OCI-LY1 (cell line): Measurements from ENCODE around the gene ZGRF1.
"Not testable (repeated sequence)": the region's sequence is repeated elsewhere in the genome, so short reads cannot be mapped to it uniquely, and the experiment has no call there.

Experiments
- H2AFZ ChIP-seq: fragments of 200-600 bp; sonication (generic), shearing (Covaris generic); 2 replicates; pipeline ENCODE4 v1.6.0; 2014; ENCODE audit warnings: antibody characterized with exemption, mild to moderate bottlenecking, low read length
- H3F3A ChIP-seq: fragments of 200-600 bp; sonication (generic), shearing (Covaris generic); 2 replicates; pipeline ENCODE4 v1.6.0; 2014; ENCODE audit warnings: mild to moderate bottlenecking, antibody characterized with exemption, low read length, moderate library complexity; ENCODE audit not compliant: insufficient read depth
- H3K27ac ChIP-seq: fragments of 200-600 bp; sonication (generic); 2 replicates; pipeline ENCODE4 v1.5.1; 2014; ENCODE audit warnings: low read length, mixed run types, mild to moderate bottlenecking, low read depth; ENCODE audit not compliant: poor library complexity, severe bottlenecking
- H3K27me3 ChIP-seq: fragments of 200-600 bp; sonication (generic); 2 replicates; pipeline ENCODE4 v1.6.0; 2014; ENCODE audit warnings: antibody characterized with exemption, mild to moderate bottlenecking, low read length, moderate library complexity; ENCODE audit not compliant: insufficient read depth
- H3K36me3 ChIP-seq: fragments of 200-600 bp; sonication (generic); 2 replicates; pipeline ENCODE4 v1.6.1; 2014; ENCODE audit warnings: mild to moderate bottlenecking, antibody characterized with exemption, low read length, moderate library complexity, mixed read lengths; ENCODE audit not compliant: insufficient read depth
- H3K4me1 ChIP-seq: fragments of 200-600 bp; sonication (generic); 2 replicates; pipeline ENCODE4 v1.5.1; 2014; ENCODE audit warnings: mild to moderate bottlenecking, low read length, moderate library complexity; ENCODE audit not compliant: insufficient read depth, severe bottlenecking
- H3K4me2 ChIP-seq: fragments of 200-600 bp; sonication (generic), shearing (Covaris generic); 2 replicates; pipeline ENCODE4 v1.6.1; 2014; ENCODE audit warnings: low read length
- H3K4me3 ChIP-seq: fragments of 200-600 bp; sonication (generic); 2 replicates; pipeline ENCODE4 v1.5.1; 2014; ENCODE audit warnings: low read length, low read depth, mild to moderate bottlenecking, mixed read lengths; ENCODE audit not compliant: poor library complexity, severe bottlenecking
- H3K79me2 ChIP-seq: fragments of 200-600 bp; shearing (Covaris generic); 2 replicates; pipeline ENCODE4 v1.6.1; 2016; ENCODE audit warnings: mixed run types, low read length, mixed read lengths; ENCODE audit not compliant: insufficient read depth
- H3K9ac ChIP-seq: fragments of 200-600 bp; sonication (generic), shearing (Covaris generic); 2 replicates; pipeline ENCODE4 v1.6.1; 2014; ENCODE audit warnings: mild to moderate bottlenecking, low read length, mixed read lengths
- H3K9me2 ChIP-seq: fragments of 200-600 bp; sonication (generic), shearing (Covaris generic); 2 replicates; pipeline ENCODE4 v1.6.1; 2014; ENCODE audit warnings: low read depth, mild to moderate bottlenecking, low read length, mixed read lengths
- H3K9me3 ChIP-seq: fragments of 200-600 bp; shearing (Covaris generic); 2 replicates; pipeline ENCODE4 v1.6.1; 2014; ENCODE audit warnings: low read length, mixed read lengths
- H4K20me1 ChIP-seq: fragments of 200-600 bp; sonication (generic), shearing (Covaris generic); 2 replicates; pipeline ENCODE4 v1.6.0; 2016; ENCODE audit warnings: mild to moderate bottlenecking, low read length; ENCODE audit not compliant: insufficient read depth
- CTCF ChIP-seq: fragments of 200-600 bp; sonication (generic), shearing (Covaris generic); IDR thresholded peaks from 2 replicates; pipeline ENCODE4 v1.5.1; 2017; ENCODE audit warnings: mild to moderate bottlenecking, antibody characterized with exemption, low read length, moderate library complexity, mixed read lengths
- EZH2 ChIP-seq: fragments of 200-600 bp; sonication (generic), shearing (Covaris generic); IDR thresholded peaks from 2 replicates; pipeline ENCODE4 v1.8.0; 2017; ENCODE audit warnings: borderline replicate concordance, mixed run types, mild to moderate bottlenecking, antibody characterized with exemption, low read length, moderate library complexity, mixed read lengths

ZGRF1 gene

DNA sequence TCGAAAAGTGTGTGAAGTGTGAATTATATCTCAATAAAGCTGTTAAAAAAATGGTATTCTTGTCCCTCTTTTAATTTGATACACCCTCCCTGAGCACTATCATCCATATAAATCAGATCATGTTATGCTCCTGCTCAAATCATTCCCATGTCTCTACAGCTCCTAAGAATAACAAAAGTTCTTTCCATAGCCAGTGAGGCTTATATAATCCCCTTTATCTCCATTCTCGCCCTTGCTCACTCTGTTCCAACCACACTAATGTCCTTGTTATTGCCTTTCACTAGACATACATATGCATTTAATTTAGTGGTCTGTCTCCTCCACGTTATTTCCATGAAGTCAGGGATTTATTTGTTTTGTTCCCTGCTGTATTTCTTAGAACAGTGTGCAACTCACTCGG, 10.5 kb downstream of the ZGRF1 start:
- H3K36me3 ChIP-seq = peaks cover 51% of the 10 kb centered on the region
- no peaks in the 10 kb centered on the region for H3K9me2 ChIP-seq
- H3K9ac ChIP-seq = no peak overlapping the region
- H3K27me3 ChIP-seq = no peaks in the 10 kb centered on the region
- no peaks in the 10 kb centered on the region for H3K79me2 ChIP-seq
- TF ChIP-seq CTCF (no peak), EZH2 (no peak)
- H2AFZ ChIP-seq = no peak overlapping the region
- H3K9me3 ChIP-seq = no peaks in the 10 kb centered on the region
- no peaks in the 10 kb centered on the region for H4K20me1 ChIP-seq
- no peak overlapping the region for H3K4me2 ChIP-seq
- no peak overlapping the region for H3K27ac ChIP-seq
- no peak overlapping the region for H3K4me3 ChIP-seq
- H3K4me1 ChIP-seq = no peaks in the 10 kb centered on the region
- H3F3A ChIP-seq = no peaks in the 10 kb centered on the region

GRCh38 chr4:112616984-112617383, 19.7 kb downstream of the ZGRF1 start:
- H3K4me2 ChIP-seq = no peak overlapping the region
- H3K27ac ChIP-seq = no peak overlapping the region
- H4K20me1 ChIP-seq = no peaks in the 10 kb centered on the region
- H3F3A ChIP-seq = no peaks in the 10 kb centered on the region
- H3K9ac ChIP-seq = no peak overlapping the region
- TF ChIP-seq CTCF = no peak
- TF ChIP-seq EZH2 = no peak
- H3K9me3 ChIP-seq = no peaks in the 10 kb centered on the region
- peaks cover 30% of the 10 kb centered on the region for H3K36me3 ChIP-seq
- H3K79me2 ChIP-seq = no peaks in the 10 kb centered on the region
- no peaks in the 10 kb centered on the region for H3K27me3 ChIP-seq
- no peak overlapping the region for H3K4me3 ChIP-seq
- no peaks in the 10 kb centered on the region for H3K9me2 ChIP-seq
- H3K4me1 ChIP-seq = no peaks in the 10 kb centered on the region
- no peak overlapping the region for H2AFZ ChIP-seq

DNA sequence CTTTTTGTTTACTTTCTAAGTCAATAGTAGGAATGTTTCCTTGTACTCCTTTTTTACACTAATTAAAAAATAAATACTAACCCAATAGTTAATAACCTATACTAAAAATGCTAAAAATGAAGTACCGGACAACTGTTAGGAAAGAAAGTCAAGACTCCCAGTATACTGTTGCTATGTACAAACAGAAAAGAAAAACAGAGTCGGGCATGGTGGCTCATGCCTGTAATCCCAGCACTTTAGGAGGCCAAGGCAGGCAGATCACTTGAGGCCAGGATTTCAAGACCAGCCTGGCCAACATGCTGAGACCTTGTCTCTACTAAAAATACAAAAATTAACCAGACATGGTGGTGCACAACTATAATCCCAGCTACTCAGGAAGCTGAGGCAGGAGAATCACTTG, 23.9 kb downstream of the ZGRF1 start:
- not testable (repeated sequence) for H3K27ac ChIP-seq, H3K4me2 ChIP-seq, H3K4me3 ChIP-seq, H4K20me1 ChIP-seq, H3K9me2 ChIP-seq, H3K27me3 ChIP-seq, H2AFZ ChIP-seq, H3K9me3 ChIP-seq, H3F3A ChIP-seq, H3K9ac ChIP-seq, H3K79me2 ChIP-seq, H3K4me1 ChIP-seq
- peaks cover 28% of the 10 kb centered on the region for H3K36me3 ChIP-seq

DNA sequence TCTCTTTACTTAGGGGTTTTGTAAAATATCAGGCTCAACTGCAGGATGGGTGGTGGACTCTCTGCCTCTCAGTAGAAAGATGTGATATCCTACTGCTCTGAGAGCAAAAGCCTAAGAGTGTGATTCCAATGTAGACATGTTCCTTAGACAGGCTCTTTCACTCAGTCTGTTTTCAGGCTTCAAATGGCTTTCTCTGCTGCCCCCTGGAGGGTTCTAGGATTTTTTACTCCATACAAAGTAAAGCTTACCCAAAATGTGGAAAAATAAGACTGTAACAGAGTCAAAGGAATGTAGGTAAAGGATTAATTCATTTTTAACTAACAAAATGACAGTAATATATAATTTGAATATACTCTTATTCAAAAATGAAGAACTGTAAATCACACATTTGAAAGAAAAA, 32.1 kb downstream of the ZGRF1 start:
- no peaks in the 10 kb centered on the region for H4K20me1 ChIP-seq
- H3K4me2 ChIP-seq = no peak overlapping the region
- H2AFZ ChIP-seq = no peak overlapping the region
- peaks cover 36% of the 10 kb centered on the region for H3K36me3 ChIP-seq
- no peaks in the 10 kb centered on the region for H3K79me2 ChIP-seq
- no peak for TF ChIP-seq EZH2
- TF ChIP-seq CTCF = peak; percentile 66
- H3K4me1 ChIP-seq = no peaks in the 10 kb centered on the region
- no peak overlapping the region for H3K27ac ChIP-seq
- no peaks in the 10 kb centered on the region for H3K9me2 ChIP-seq
- H3K9me3 ChIP-seq = no peaks in the 10 kb centered on the region
- H3K9ac ChIP-seq = no peak overlapping the region
- no peaks in the 10 kb centered on the region for H3K27me3 ChIP-seq
- no peak overlapping the region for H3K4me3 ChIP-seq
- H3F3A ChIP-seq = no peaks in the 10 kb centered on the region
